GM12891 (cell line): Measurements from ENCODE around the gene SPANXA2.
"Not testable (repeated sequence)": the region's sequence is repeated elsewhere in the genome, so short reads cannot be mapped to it uniquely, and the experiment has no call there.

Experiments
- PAX5 ChIP-seq: IDR thresholded peaks from 2 replicates; pipeline ENCODE4 v1.6.1; 2011; ENCODE audit warnings: low read length, moderate library complexity, mild to moderate bottlenecking; ENCODE audit not compliant: insufficient read depth, severe bottlenecking
- POLR2A ChIP-seq: IDR thresholded peaks from 2 replicates; pipeline ENCODE4 v1.6.1; 2011; ENCODE audit warnings: low read depth, low read length, control low read depth
- POLR2AphosphoS5 ChIP-seq: IDR thresholded peaks from 2 replicates; pipeline ENCODE4 v1.6.1; 2011; ENCODE audit warnings: low read depth, low read length, control low read depth
- POU2F2 ChIP-seq: IDR thresholded peaks from 2 replicates; pipeline ENCODE4 v1.6.1; 2011; ENCODE audit warnings: low read depth, mild to moderate bottlenecking, control low read depth, low read length, moderate library complexity
- SPI1 ChIP-seq: IDR thresholded peaks from 2 replicates; pipeline ENCODE4 v1.6.1; 2011; ENCODE audit warnings: low read depth, low read length, control low read depth
- TAF1 ChIP-seq: IDR thresholded peaks from 2 replicates; pipeline ENCODE4 v1.6.1; 2011; ENCODE audit warnings: low read depth, low read length, control low read depth

- not testable (repeated sequence) for TF ChIP-seq POLR2A, TAF1, POLR2AphosphoS5, POU2F2, SPI1, PAX5
Measured at GRCh38 chrX:141584638-141585037, 4.9 kb upstream of the SPANXA2 start, which contains the start of gene SPANXA1.
